ENCODE data around the gene SLC16A3.

Gene SLC16A3

DNA sequence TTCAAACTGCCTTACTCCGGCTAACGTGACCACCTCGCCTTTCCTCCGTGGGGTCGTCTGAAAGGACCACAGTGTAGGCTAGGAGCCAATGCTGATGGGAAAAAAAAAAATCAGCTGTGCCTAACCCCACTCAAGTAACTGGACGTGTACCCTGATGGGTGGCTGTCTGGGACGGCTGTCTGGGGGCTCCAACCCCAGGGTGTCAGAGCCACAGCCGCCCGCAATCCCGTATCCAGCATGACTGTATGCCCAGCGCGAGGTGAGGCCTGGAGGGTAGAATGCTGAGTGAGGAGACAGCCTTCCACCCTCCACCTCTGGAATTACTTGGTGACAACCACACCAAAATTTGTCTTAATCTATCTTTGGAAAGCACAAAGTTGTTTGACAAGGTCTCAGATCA lies 41.8 kb downstream of the SLC16A3 start:
- TF ChIP-seq, protein P1, sequence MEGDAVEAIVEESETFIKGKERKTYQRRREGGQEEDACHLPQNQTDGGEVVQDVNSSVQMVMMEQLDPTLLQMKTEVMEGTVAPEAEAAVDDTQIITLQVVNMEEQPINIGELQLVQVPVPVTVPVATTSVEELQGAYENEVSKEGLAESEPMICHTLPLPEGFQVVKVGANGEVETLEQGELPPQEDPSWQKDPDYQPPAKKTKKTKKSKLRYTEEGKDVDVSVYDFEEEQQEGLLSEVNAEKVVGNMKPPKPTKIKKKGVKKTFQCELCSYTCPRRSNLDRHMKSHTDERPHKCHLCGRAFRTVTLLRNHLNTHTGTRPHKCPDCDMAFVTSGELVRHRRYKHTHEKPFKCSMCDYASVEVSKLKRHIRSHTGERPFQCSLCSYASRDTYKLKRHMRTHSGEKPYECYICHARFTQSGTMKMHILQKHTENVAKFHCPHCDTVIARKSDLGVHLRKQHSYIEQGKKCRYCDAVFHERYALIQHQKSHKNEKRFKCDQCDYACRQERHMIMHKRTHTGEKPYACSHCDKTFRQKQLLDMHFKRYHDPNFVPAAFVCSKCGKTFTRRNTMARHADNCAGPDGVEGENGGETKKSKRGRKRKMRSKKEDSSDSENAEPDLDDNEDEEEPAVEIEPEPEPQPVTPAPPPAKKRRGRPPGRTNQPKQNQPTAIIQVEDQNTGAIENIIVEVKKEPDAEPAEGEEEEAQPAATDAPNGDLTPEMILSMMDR (IDR thresholded peaks at IDR 0.05; ENCODE audit: insufficient read depth, low read depth, low read length, missing control alignments): no peak
- no peak for DNase-seq (ENCODE audit: low read depth)
- no peak overlapping the region for H3K4me3 ChIP-seq (ENCODE audit: low read length)

DNA sequence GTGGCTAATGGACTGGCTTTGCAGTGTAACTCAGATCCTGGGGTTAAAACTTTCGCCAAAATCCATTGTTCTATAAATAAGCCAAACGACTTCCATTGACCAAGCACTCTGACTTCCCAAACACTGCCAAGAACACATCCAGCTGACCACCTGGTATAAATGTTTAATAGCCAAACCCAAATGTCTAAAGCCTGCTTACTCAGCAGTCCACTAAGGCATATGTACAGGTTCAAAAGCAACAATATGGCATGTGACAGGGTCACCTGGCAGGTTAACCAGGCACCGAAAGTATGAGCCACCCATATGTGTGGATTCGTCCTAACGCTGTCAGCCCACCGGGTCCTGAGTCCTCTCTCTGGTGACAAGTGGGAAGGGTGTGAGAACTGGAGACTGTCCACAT lies 42.6 kb downstream of the SLC16A3 start:
- no peak overlapping the region for H3K4me3 ChIP-seq (ENCODE audit: low read length)
- no peak for DNase-seq (ENCODE audit: low read depth)
- TF ChIP-seq, protein P1 (IDR thresholded peaks at IDR 0.05; ENCODE audit: insufficient read depth, low read depth, low read length, missing control alignments): no peak

DNA sequence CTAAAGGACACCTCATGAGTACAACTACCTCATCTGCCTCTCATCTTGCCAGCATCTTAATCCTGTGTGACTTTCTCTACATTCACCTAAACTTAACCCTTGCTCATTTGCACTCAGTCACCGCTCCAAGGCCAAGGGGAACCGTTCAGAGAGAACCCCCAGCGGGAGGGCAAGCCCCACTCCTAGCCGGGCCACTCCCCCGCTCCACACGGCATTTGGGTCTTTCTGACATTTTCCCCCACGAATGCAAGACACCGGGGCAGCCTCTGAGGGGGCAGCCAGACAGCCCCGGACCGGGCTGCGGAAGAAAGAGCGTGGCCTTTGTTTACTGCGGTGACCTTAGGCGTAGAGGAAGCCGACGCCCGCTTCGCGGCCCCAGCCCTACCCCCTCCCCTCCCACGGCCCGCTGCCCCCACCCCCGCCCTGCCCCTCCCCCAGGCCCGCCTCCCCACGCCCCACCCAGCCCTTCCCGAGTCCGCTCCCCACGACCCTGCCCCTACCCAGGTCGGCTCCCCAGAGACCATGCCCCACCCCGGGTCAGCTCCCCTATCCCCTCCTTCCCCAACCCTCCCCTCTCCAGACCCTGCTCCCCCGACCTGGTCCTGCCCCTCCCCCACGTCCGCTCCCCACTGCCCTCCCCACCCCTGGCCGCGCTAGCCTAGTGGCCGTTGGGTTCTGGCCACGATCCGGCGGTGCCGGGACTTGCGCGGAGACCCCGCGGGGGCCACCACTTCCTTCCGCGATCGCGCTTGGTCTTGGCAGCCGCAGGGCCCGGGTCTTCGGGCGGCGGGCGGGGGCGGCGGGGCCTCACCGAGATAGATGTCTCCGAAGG lies 43.9 kb downstream of the SLC16A3 start:
- TF ChIP-seq, protein P1 (IDR thresholded peaks at IDR 0.05; ENCODE audit: insufficient read depth, low read depth, low read length, missing control alignments): no peak
- DNase-seq (ENCODE audit: low read depth): no peak
- peak overlapping the region; percentile 83 for H3K4me3 ChIP-seq (ENCODE audit: low read length)

DNA sequence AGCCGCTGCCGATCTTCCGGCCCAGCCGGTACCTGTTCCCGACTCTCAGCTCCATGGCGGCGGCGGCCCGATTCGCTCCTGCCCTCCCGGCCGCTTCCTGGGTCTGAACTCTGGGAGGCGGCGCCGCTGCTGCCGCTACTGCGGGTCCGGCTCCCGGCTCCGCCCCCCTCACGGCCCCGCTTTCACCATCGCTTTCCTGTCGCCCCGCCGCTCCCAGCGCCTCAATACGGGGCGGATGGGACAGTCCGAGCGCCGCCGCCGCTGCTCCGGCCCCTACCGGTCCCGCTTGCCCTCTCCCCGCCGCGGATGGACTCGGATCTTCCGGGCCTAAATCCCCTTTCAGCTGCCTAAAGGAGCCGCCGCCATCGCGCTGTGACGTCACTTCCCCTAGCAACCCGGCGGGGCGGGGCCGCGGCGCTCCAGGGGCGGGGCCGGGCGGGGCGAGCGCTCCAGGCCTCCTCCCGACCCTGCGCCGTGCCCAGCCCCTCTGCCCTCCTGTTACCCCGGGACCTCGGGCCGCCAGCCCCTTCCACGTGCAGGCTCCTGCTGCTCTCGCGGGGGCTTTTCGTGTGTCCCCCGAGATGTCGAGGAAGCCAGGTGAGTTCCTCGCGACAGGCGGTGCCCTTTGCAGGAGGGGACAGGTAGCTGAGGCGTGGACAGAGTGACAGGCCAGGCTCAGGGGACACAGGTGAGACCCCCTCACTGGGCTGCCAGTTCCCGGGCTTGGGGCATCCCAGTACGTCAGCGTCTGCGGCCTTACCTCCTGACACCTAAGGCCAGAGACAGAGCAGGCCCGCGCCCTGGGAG lies 44.7 kb downstream of the SLC16A3 start, which contains the start of gene CSNK1D:
CSNK1D (minus strand) TSS at position 374 of the 807 bp plus-strand sequence; CDS start at position 55, 319 bp downstream.
- peak within 1 kb of the TSS; percentile 83 for H3K4me3 ChIP-seq (ENCODE audit: low read length)
- peak; percentile 88 for DNase-seq (ENCODE audit: low read depth)
- TF ChIP-seq, protein P1 (IDR thresholded peaks at IDR 0.05; ENCODE audit: insufficient read depth, low read depth, low read length, missing control alignments): no peak

DNA sequence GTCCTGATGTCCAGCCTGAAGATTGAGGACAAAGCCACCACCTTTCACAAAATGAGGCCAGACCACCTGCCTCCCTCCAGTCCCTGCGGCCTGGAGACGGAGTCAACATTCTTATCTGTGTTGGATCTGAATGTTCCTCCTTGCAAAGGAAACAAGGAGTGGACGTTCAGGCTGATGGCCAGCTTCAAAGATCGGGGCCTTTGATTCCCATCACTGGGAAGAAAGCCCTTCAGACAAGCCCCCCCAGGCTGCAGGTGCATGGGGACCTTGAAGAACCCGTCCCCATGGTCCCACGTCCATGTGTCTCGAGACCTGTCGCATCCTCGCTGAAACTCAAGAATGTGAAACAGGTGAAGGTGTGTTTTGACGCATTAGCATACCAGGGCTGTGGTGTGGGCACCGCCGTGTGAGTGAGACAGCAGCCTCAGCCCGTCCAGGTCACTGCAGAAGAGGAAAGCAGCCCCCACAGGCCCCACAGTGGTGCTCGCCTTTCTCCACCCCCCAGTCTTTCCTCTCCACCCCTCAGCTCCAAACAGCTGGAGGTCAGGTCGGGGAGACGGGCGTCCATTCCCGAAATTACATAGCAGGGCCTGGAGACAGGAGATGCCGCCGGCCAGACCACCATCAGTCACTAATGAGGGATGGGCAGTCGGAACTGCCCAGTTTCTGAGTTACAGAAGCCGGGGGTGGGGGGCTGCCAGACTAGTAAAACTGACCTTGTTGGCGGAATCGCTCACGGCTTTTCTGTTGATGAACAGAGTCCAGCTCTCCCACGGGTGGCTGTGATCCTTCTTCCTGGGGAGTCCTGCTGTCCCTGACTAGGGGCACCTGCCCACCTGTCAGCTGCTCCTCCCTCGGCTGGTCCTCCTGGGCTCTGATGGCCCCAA lies 45.5 kb downstream of the SLC16A3 start:
- no peak for DNase-seq (ENCODE audit: low read depth)
- TF ChIP-seq, protein P1 (IDR thresholded peaks at IDR 0.05; ENCODE audit: insufficient read depth, low read depth, low read length, missing control alignments): no peak
- peak overlapping the region; percentile 52 for H3K4me3 ChIP-seq (ENCODE audit: low read length)

DNA sequence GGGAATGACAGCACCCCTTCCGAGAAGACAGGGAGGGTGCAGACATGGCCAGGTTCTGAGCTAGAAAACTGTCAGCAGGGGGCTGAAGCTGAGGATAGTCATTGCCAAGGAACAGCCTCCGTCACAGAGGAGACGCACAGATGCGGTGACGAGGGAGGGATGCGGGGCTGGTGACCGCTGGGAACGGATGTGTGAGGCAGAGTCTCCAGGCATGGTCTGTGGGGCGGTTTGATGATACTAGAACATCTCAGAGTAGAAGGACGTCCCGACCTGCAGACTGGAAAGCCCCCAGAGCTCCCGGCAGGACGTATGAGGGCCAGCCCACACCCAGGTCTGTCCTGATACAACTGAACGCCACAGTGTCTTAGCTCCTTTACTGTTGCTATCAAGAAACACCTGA lies 46.5 kb downstream of the SLC16A3 start:
- DNase-seq (ENCODE audit: low read depth): no peak
- TF ChIP-seq, protein P1 (IDR thresholded peaks at IDR 0.05; ENCODE audit: insufficient read depth, low read depth, low read length, missing control alignments): no peak
- no peak overlapping the region for H3K4me3 ChIP-seq (ENCODE audit: low read length)
